ENCODE data around the gene NFIC. TPM values are rescaled to one million over a fixed set of nuclear protein-coding genes. Genes with fewer than 3 reads are reported as not detected.

Gene NFIC
- total and polyA plus RNA-seq, 2 experiments from 2014 or later: 7.8 to 20.9 TPM

DNA sequence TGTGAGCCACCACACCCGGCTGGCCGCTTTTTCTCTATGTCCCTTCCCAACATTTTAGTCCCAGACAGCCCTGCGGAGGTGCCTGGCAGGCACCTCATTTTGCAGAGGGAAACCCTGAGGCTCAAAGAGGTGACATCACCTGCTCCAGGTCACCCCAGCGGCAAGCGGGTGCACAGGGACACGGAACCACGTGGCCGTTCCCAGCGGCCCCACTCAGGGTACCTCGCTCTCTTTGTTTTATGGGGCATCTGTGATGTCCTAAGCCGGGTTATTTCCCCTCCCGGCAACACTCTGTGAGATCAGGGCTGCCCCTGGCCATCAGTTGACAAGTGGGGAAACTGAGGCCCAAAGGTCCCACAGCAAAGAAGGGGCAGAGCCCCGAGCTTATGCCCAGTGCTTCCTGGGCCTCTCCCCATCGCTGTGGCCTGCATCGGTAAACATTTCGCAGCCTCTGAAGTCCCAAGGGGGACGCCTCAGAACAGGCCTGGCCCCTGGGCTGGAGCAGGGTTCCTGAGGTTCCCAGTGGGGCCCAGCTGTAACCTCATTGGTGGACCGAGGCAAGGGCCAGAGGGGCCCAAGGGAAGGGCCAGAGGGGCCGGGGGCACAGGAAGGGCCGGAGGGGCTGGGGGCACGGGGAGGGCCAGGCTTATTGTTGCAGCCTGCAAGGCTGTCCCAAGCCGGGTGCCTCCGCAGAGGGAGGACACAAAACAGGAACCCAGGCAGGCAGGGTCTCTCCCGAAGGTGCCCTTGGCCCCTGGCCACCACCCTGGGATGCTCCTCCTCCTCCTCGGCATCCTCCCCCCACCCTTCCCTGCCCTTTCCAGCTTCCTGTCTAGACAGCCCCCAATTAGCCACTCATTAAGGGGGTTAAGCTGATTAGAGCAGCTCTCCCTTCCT lies 75.0 kb downstream of the NFIC start:
- peaks cover 5% of the 10 kb centered on the region for H3K4me1 ChIP-seq (ENCODE audit: insufficient read depth)
- no peak for DNase-seq (ENCODE audit: low spot score)
- WGBS (ENCODE audit: low lambda C conversion rate, missing lambda C conversion rate): 88% methylated on average over 18 of the region's 25 CpGs
- no peaks in the 10 kb centered on the region for H3K9me3 ChIP-seq (ENCODE audit: low read depth)
- no peak overlapping the region for H2AFZ ChIP-seq
- no peak overlapping the region for H3K27ac ChIP-seq
- no peaks in the 10 kb centered on the region for H3K9me2 ChIP-seq (replicated peaks; ENCODE audit: insufficient read depth)
- H3K4me2 ChIP-seq: no peak overlapping the region
- H3K4me3 ChIP-seq: no peak overlapping the region
- H4K20me1 ChIP-seq (ENCODE audit: insufficient read depth, poor library complexity, severe bottlenecking): no peaks in the 10 kb centered on the region
- no peaks in the 10 kb centered on the region for H3K27me3 ChIP-seq
- H3K36me3 ChIP-seq (replicated peaks; ENCODE audit: insufficient read depth, low read depth): no peaks in the 10 kb centered on the region
- no peaks in the 10 kb centered on the region for H3K79me2 ChIP-seq
- TF ChIP-seq EZH2 (IDR thresholded peaks at IDR 0.05; ENCODE audit: borderline replicate concordance): no peak
- TF ChIP-seq, protein P1, sequence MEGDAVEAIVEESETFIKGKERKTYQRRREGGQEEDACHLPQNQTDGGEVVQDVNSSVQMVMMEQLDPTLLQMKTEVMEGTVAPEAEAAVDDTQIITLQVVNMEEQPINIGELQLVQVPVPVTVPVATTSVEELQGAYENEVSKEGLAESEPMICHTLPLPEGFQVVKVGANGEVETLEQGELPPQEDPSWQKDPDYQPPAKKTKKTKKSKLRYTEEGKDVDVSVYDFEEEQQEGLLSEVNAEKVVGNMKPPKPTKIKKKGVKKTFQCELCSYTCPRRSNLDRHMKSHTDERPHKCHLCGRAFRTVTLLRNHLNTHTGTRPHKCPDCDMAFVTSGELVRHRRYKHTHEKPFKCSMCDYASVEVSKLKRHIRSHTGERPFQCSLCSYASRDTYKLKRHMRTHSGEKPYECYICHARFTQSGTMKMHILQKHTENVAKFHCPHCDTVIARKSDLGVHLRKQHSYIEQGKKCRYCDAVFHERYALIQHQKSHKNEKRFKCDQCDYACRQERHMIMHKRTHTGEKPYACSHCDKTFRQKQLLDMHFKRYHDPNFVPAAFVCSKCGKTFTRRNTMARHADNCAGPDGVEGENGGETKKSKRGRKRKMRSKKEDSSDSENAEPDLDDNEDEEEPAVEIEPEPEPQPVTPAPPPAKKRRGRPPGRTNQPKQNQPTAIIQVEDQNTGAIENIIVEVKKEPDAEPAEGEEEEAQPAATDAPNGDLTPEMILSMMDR (IDR thresholded peaks at IDR 0.05; ENCODE audit: poor library complexity): no peak
- no peak for TF ChIP-seq EZH2phosphoT487 (IDR thresholded peaks at IDR 0.05; ENCODE audit: low read depth, severe bottlenecking, unreplicated experiment)

DNA sequence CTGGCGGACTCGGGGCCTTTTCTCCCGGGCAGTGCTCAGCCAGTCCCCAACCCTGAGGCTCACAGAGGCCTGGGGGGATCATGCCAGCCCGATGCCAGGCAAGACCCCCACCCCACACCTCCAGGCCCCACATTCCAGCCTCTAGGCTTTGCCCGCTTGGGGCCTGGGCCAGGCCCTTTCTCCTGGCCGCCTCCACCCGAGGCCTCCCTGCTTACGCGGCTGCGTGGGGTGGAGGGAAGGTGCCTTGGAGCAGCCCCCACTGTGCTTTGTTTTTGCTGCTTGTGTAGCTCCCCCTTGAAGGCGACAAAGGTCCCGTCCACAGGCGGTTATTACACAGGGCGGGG lies 75.6 kb downstream of the NFIC start:
- TF ChIP-seq, protein P1 (IDR thresholded peaks at IDR 0.05; ENCODE audit: poor library complexity): no peak
- no peak for TF ChIP-seq EZH2phosphoT487 (IDR thresholded peaks at IDR 0.05; ENCODE audit: low read depth, severe bottlenecking, unreplicated experiment)
- TF ChIP-seq EZH2 (IDR thresholded peaks at IDR 0.05; ENCODE audit: borderline replicate concordance): no peak
- H3K27me3 ChIP-seq: no peaks in the 10 kb centered on the region
- 72% methylated on average over 14 of the region's 14 CpGs for WGBS (ENCODE audit: low lambda C conversion rate, missing lambda C conversion rate)
- no peaks in the 10 kb centered on the region for H3K9me2 ChIP-seq (replicated peaks; ENCODE audit: insufficient read depth)
- H3K4me1 ChIP-seq (ENCODE audit: insufficient read depth): peaks cover 5% of the 10 kb centered on the region
- H2AFZ ChIP-seq: no peak overlapping the region
- no peak overlapping the region for H3K4me2 ChIP-seq
- no peaks in the 10 kb centered on the region for H4K20me1 ChIP-seq (ENCODE audit: insufficient read depth, poor library complexity, severe bottlenecking)
- H3K27ac ChIP-seq: no peak overlapping the region
- H3K4me3 ChIP-seq: no peak overlapping the region
- no peaks in the 10 kb centered on the region for H3K36me3 ChIP-seq (replicated peaks; ENCODE audit: insufficient read depth, low read depth)
- no peak for DNase-seq (ENCODE audit: low spot score)
- no peaks in the 10 kb centered on the region for H3K79me2 ChIP-seq
- H3K9me3 ChIP-seq (ENCODE audit: low read depth): no peaks in the 10 kb centered on the region

DNA sequence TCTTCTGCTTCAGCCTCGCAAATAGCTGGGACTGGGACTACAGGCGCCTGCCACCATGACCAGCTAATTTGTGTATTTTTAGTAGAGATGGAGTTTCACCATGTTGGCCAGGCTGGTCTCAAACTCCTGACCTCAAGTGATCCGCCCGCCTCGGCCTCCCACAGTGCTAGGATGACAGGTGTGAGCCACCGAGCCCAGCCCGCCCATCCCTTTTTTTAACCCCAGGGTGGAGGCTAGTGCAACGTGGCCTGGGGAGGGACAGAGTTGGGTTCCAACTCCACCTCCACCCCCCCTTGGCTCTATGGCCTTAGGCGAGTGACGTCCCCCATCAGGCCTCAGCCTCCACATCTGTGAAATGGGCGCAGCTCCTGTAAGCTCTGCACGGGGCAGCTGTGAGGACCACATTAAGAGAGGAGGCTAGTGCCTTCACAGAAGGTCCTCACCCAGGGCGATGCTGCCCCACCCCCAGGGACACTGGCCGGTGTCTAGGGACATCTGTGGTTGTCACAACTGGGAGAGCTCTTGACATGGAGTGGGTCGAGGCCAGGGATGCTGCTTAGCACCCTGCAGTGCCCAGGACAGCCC lies 76.2 kb downstream of the NFIC start:
- TF ChIP-seq EZH2 (IDR thresholded peaks at IDR 0.05; ENCODE audit: borderline replicate concordance) (no peak), EZH2phosphoT487 (IDR thresholded peaks at IDR 0.05; ENCODE audit: low read depth, severe bottlenecking, unreplicated experiment) (no peak)
- TF ChIP-seq, protein P1 (IDR thresholded peaks at IDR 0.05; ENCODE audit: poor library complexity): no peak
- Histone ChIP-seq H3K27ac (no peak overlapping the region), H3K9me3 (ENCODE audit: low read depth) (no peaks in the 10 kb centered on the region), H3K9me2 (replicated peaks; ENCODE audit: insufficient read depth) (no peaks in the 10 kb centered on the region), H3K4me2 (no peak overlapping the region), H3K79me2 (no peaks in the 10 kb centered on the region), H3K4me3 (no peak overlapping the region), H3K36me3 (replicated peaks; ENCODE audit: insufficient read depth, low read depth) (no peaks in the 10 kb centered on the region), H3K27me3 (no peaks in the 10 kb centered on the region), H2AFZ (no peak overlapping the region), H3K4me1 (ENCODE audit: insufficient read depth) (peaks cover 5% of the 10 kb centered on the region), H4K20me1 (ENCODE audit: insufficient read depth, poor library complexity, severe bottlenecking) (no peaks in the 10 kb centered on the region)
- DNase-seq (ENCODE audit: low spot score): no peak
- WGBS (ENCODE audit: low lambda C conversion rate, missing lambda C conversion rate): 95% methylated on average over 15 of the region's 15 CpGs
